Measurements from ENCODE around the gene EXOSC9. TPM values are rescaled to one million over a fixed set of nuclear protein-coding genes. Genes with fewer than 3 reads are reported as not detected.

Gene EXOSC9, protein sequence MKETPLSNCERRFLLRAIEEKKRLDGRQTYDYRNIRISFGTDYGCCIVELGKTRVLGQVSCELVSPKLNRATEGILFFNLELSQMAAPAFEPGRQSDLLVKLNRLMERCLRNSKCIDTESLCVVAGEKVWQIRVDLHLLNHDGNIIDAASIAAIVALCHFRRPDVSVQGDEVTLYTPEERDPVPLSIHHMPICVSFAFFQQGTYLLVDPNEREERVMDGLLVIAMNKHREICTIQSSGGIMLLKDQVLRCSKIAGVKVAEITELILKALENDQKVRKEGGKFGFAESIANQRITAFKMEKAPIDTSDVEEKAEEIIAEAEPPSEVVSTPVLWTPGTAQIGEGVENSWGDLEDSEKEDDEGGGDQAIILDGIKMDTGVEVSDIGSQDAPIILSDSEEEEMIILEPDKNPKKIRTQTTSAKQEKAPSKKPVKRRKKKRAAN
- total RNA-seq (2022; extraction: Qiagen RNA extraction), result 25.0 to 32.6 TPM (median 26.9 TPM) in 5 replicates

DNA sequence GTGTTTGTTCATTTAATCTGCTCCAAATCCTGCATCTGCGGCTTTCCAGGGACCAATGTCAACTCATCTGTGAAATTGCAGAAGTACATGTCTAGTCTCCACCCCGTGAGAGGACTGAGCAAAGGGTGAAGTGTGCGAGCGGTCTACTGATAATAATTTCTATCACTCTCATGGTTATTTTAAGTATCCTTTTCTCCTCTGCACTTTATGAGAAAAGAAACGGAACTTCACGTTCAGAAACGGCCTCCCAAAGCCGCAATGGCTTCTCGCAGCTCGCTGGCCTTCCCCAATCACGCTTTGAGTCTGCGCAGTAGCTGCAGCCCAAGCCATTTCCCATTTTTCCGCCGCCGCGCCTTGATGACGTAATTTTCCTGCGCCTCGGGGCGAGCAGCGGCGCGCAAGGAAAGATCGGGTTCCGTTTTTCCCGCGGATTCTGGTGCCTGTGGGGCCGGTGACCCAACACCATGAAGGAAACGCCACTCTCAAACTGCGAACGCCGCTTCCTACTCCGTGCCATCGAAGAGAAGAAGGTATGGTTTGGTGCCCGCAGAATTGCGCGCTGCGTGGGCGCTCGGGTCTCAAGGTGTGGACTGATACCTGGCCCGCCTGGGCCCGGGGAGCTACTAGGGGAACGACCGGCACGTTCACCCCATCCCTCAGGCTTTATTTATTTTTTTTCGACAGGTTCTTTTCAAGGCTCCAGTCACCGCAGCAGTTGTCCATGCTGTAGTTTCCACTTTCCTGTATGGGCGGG is at the start of gene EXOSC9:
Gene EXOSC9 (plus strand): TSS at position 363 of the 754 bp plus-strand sequence. CDS start 102 bp downstream, at position 465.

DNA sequence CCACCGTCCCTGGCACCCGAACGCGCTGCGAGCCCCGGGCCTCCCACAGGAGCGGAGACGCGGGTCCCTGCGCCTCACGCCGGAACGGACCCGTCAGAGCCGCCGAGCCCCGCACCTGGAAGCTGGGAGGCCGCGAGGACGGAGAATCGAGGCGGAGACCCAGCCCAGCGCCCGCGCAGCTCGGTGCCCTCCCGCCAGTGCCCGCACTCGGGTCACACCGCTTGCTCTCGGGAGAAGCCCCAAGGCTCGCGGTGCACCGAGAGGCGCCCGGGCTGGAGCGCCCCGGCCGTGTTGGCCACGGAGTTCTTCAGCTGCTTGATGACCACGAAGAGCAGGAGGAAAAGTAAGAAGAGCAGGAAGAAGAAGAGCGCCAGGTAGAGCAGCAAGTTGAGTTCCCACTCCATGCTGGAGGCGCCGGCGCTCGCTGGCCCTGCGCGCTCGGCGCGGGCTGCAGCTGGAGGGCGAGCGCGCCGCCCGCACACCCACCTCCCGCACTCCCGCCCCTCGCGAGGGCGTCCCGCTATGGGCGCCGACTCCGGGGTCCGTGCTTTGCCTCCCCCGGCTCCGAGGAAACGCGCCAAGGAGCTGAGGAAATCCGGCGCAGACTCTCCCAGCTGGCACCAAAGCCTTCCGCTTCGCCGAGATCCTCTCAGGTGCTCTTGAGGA is 36.3 kb upstream of the EXOSC9 start, which contains the start of gene SMIM43:
Gene SMIM43 (minus strand): TSS at position 463 of the 666 bp plus-strand sequence. CDS start 59 bp downstream, at position 404.

DNA sequence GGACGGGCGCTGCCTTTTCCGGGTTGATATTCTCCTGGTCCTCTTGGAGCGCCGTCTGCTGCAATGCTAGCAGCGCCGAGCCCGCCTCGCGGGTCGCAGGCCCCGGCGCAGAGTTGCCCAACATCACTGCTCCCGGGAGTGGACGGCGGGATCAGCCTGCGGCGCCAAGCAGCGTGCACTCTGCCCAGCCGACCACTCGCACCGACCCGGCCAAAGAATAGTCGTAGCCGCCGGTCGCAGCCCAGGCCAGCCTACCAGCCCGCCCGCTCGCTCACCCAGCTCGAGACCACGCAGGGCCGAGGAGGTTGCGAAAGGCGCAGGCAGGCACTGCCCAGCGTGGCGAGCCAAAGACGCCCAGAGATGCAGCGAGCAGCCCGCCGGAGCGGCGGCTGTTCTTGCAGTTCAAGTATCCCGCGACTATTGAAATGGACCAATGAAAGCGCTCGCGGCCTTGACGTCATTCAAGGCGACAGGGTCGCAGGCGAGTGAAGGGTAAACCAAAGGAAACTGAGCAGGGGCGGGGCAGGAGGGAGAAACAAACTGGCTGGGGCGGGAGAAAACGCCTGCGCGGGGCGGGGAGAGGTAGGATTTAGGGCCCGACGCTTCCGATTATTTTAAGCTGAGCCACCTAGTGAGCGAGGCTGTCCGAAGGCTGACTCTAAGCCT is 22.5 kb downstream of the EXOSC9 start, which contains the start of gene CCNA2:
Gene CCNA2 (minus strand): TSS at position 379 of the 666 bp plus-strand sequence. CDS start 255 bp downstream, at position 124.

Other genes with a start within 250 kb of the EXOSC9 start
- gene ANXA5, start 104.3 kb upstream of the EXOSC9 start, total RNA-seq (2022; extraction: Qiagen RNA extraction), result 504 to 591 TPM (median 541 TPM) in 5 replicates
- 0.05 to 0.33 TPM (median 0.17 TPM) in 5 replicates for gene SMIM43, start 36.2 kb upstream of the EXOSC9 start, total RNA-seq (2022; extraction: Qiagen RNA extraction)
- 41.0 to 47.0 TPM (median 41.2 TPM) in 5 replicates for gene CCNA2, start 22.6 kb downstream of the EXOSC9 start, total RNA-seq (2022; extraction: Qiagen RNA extraction)
- 11.2 to 15.4 TPM (median 13.6 TPM) in 5 replicates for gene BBS7, start 69.2 kb downstream of the EXOSC9 start, total RNA-seq (2022; extraction: Qiagen RNA extraction)
- 0.04 to 0.11 TPM (median 0.09 TPM) in 5 replicates for gene TRPC3, start 150.7 kb downstream of the EXOSC9 start, total RNA-seq (2022; extraction: Qiagen RNA extraction)